ENCODE results near the gene ZBTB39. TPM values are rescaled to one million over a fixed set of nuclear protein-coding genes. Genes with fewer than 3 reads are reported as not detected.

The ZBTB39 gene
- polyA plus RNA-seq, 3 donors: 1.2 to 2.2 (median 1.7) TPM

DNA sequence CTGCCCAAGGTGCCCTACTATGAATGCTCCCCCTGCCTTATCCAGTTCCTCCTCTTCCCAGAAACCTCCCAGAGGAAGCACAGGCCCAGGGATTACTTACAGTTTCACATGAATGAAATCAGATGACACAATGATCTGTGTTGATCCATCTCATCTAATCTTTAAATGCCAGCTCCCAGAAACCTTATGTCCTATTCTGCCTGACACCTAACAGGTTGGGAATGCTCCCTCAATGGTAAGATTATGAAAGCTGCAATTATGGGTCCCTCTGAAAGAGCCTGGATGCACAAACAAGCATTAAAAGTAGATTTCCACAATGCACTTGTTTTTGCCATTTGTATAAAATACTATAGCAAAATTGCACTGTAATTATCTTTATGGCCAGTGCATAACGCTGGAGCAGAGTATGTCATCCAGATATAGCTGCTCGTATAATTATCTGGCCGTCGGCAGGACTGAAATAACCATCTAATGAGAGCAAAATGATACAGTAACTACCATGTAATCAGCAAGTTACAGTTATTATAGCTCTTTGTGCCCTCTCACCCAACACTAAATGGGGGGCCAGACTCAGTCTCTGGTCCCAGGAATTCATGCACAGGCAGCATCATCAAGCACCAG lies 4.4 kb upstream of the ZBTB39 start:
- WGBS, 3 donors: 84 to 93% (median 89%) methylated on average over 4 of the region's 4 CpGs
- H3K27ac ChIP-seq (ENCODE audit: low read depth, low read length): no peak overlapping the region

DNA sequence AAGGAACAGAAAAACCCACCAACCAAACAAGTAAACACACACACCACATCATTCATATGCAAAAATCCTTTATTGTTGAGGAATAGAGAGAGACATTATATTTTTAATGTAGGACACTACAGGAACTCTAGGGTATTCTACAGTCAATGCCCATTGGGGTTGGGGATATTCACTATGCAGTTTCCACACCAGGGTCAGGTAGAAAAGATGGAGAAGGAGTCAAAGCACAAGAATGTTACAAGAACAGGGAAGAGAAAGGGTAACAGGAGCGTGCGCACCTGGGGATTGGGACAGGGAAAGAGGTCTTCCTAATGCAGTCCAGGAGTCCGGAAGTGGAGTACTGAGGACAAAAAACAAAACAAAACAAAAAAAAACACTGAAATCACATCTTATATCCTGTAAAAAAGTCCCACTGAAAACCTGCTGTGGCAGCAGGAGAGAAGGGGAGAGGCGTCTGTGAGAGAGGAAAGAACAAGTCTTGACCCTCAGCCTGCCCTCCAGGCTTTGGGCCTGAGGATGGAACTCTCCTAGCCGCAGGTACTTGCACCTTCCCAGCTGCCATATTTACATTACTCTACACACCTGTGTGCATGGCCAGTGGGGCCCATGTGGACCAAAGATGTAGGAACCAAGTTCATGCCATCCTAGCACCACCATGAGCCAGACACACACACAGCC lies 3.7 kb upstream of the ZBTB39 start:
- no peak overlapping the region for H3K27ac ChIP-seq (ENCODE audit: low read depth, low read length)
- WGBS, 3 donors: 84 to 95% (median 93%) methylated on average over 5 of the region's 5 CpGs

DNA sequence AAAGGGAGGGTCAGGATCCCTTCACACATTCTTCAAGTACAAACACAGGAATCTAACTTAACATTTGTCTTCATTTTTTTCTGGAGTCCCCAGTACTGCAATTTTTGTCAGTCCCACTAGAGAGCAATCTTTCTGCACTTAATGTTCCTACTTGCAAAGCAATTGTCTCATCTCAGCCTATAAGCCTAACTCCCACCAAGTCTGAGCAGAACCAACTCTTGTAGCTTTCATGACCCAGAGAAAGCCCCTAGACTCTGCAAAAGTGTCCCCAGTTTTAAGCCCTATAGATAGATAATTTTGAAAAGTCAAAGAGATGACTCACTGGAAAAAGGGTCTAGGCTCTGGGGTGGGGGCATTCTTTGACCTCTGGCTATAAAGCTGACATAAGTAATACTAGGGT lies 1.8 kb upstream of the ZBTB39 start:
- H3K27ac ChIP-seq (ENCODE audit: low read depth, low read length): no peak overlapping the region

DNA sequence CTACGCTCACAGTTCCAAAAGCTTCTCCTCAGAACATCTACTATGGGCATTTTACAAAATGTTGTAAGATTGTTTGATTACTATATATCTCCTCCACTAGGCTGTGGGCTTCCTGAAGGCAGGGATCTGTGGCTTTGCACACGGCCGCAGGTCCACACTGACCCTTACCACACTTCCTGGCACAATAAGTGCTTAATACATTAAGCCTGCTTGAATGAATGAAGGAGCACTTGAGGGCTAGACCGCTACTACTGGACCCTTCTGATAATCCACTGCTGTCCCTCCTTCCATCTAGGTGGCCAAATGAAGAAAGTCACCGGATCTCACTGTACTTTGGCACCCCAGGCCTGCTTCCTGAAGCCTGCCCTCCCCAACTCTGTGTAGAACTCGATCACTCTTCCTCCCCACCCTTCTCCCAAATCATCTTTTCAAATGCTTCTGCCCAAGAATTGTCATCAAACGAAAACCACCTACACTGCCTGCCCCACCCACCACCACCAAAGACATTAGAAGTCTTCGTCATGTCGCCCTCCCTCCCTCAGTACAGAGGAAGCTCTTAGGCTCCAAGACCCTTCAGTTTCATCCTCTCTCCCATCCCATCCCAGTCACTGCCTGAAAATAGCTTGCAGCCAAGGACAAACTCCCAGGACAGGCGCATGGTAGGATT lies 596 bp upstream of the ZBTB39 start:
- no peak overlapping the region for H3K27ac ChIP-seq (ENCODE audit: low read depth, low read length)
- 48 to 63% (median 51%) methylated on average over 10 of the region's 10 CpGs for WGBS, 3 donors

DNA sequence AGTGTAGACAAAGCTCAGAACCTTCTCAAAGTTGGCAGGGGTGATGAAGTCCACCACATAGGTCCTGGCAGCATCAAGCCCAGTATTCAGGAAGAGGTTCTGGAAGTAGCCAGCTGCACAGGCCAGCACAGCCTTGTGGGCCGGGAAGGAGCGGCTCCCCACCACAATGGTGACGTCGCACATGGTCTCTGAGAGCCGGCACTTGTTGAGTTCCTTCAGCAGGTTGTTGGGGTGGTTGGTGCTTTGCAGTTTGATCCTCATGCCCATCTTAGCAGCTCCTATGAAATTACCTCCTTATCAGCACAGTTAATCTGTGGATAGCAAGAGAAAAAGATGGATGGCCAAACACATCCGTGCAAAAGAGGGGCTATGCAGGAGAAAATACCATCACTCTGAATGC lies 1.7 kb downstream of the ZBTB39 start:
- H3K27ac ChIP-seq (ENCODE audit: low read depth, low read length): no peak overlapping the region
- 83 to 88% (median 84%) methylated on average over 6 of the region's 6 CpGs for WGBS, 3 donors

DNA sequence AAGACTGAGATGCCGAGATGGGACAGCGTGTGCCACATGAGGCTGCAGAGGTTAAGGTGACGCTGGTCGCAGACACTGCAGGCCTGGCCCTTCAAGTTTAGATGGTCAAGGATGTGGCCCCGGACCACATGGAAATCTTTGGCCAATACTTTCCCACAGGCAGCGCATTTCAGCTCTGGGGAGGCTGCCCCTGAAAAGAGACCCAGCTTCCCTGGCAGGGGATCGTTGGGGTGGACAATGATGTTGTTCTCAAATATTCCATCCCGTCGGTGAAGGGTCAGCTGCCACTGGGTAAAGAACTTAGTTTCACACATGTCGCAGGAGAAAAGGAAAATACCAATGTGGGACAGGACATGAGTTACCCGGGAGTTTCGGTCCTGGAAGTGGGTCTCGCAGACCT lies 3.0 kb downstream of the ZBTB39 start:
- no peak overlapping the region for H3K27ac ChIP-seq (ENCODE audit: low read depth, low read length)
- 92 to 94% (median 94%) methylated on average over 13 of the region's 13 CpGs for WGBS, 3 donors

DNA sequence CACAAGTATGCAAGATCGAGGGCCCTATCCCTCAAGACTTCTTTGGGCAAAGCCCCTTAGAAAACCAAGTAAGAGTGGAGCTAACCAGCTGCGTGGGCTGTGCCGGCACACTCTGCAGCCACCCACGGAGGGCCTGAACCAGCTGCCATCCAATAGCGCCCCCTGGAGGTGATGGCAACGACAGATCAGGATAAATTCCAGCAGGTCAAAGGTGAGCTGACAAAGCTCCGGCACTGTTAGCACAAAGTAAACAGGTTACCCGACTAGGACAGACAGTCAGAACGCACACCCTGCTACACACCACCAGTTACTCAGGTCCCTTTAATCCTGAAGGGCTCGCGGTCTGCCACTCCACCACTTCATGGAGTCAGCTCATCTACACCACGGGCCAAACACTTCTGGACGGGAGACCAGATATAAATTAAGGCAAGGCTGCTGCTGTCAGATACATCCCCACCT lies 4.9 kb downstream of the ZBTB39 start:
- H3K27ac ChIP-seq (ENCODE audit: low read depth, low read length): no peak overlapping the region
- 30 to 38% (median 33%) methylated on average over 13 of the region's 13 CpGs for WGBS, 3 donors

DNA sequence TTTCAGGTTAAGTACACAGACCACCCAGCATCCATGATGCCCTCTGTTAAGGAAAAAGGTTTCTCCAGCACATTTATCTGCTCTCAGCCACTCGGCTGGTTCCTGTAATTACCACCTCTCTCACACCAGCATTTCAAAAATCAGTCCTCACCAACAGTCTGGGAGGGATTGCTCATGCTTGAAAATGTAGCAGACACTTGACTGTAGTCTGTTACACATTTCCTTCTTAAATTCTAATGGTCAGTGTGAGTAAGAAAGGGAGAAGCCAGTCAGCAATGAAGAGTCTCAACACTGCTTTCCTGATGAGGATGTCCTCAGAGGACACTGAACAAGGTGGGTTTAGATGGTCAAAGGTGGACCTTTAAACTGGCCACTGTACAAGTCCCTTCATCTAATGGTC lies 6.0 kb downstream of the ZBTB39 start:
- no peak overlapping the region for H3K27ac ChIP-seq (ENCODE audit: low read depth, low read length)
- 53 to 95% (median 76%) methylated on average over 1 of the region's 1 CpG for WGBS, 3 donors

DNA sequence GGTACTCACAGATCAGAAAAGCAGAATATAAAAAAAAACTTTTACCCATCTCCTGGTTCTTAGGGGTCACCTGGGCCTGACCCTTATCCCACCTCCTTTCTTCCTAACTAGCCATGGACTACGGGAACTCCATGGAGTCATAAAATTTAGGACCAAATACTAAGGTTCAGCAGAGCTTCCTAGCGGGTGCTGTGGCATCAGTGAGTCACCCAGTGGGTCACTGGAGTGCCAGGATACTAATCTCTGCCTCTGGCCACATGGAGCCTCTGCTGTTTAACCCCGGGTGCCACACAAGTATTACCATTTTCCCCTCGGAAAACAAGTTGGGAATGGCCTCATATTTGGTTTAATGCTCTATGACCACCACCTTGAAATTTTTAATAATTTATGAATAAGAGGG lies 6.9 kb downstream of the ZBTB39 start:
- WGBS, 3 donors: 86 to 89% (median 89%) methylated on average over 4 of the region's 4 CpGs
- H3K27ac ChIP-seq (ENCODE audit: low read depth, low read length): no peak overlapping the region

DNA sequence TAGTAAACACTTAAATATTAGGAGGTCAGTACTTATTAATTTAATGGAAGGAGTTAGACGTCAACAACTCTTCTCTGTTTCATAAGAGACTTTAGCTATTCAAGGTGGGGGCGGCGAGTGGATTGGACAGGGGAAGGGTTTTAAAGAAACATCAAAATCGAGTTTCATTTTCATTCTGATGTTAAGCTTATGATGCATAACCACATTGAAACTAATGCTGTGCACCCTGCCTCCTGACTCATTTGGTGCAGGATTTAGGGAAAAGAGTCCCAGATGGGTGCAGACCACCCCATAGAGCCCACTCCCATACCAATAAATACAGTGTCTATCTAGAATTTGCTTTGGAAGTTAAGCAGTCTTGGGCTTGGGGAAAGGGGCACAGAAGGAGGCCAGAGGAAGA lies 7.4 kb downstream of the ZBTB39 start:
- 69 to 78% (median 69%) methylated on average over 4 of the region's 4 CpGs for WGBS, 3 donors
- no peak overlapping the region for H3K27ac ChIP-seq (ENCODE audit: low read depth, low read length)

DNA sequence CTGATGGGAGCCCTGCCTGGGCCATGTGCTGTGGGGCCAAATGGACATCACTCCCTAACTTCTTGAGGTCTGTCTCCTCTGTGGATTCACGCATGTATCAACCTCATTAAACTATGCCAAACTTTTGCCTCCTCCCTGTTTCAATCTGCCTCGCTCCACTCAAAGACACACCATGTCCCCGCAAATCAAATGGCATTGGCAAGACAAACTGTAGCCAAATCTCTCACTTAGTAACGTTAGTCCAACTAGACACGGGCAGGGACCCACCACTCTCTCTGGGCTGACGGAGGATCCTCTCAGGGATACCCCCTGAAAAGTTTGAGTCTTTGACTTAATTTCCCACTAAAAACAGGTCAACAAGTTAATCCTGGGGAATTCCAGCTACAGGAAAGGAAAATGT lies 8.0 kb downstream of the ZBTB39 start:
- no peak overlapping the region for H3K27ac ChIP-seq (ENCODE audit: low read depth, low read length)
- 88 to 94% (median 89%) methylated on average over 6 of the region's 6 CpGs for WGBS, 3 donors

DNA sequence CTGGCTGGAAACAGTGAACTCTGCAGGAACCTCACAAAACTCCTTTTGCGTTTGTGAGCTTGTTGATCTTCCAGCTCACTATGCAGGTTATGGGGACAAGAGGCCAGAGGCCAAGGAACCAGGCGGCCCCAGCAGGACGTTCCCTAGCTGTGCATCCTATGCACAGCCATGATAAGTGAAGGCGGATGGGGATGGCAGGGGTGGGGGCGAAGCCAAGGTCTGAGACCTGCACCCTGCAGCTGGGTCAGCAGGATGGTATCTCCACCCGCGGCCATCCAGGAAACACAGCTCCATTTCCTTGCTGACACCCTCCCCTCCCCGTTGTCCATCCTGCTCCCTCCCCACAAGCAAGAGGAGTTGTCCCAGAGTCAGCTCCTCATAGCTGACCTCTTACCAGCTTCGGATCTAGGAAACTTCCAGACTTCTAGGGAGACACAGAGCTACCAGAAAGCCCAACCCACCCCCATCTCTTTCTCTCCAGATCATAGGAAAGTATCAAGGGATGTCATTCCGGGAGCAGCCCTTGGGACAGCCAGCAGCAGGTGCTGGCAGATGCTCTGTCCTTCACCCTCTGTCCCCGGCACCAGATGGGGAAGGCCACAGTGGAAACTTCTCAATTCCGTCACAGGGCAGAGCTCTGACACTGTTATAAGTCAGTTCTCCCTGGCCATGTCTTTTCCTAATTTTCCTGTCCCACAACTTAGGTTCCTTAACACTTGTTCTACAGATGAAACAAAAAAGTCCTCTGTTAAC lies 9.4 kb downstream of the ZBTB39 start:
- no peak overlapping the region for H3K27ac ChIP-seq (ENCODE audit: low read depth, low read length)
- 65 to 71% (median 69%) methylated on average over 12 of the region's 12 CpGs for WGBS, 3 donors

DNA sequence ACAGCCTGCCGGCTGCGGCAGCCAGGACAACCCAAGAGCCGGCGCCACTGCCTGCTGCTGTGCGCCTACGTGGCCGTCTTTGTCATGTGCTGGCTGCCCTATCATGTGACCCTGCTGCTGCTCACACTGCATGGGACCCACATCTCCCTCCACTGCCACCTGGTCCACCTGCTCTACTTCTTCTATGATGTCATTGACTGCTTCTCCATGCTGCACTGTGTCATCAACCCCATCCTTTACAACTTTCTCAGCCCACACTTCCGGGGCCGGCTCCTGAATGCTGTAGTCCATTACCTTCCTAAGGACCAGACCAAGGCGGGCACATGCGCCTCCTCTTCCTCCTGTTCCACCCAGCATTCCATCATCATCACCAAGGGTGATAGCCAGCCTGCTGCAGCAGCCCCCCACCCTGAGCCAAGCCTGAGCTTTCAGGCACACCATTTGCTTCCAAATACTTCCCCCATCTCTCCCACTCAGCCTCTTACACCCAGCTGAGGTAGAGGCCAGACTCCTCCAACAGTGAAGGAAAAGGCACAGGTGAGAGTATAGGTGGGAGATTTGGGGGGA lies 10.3 kb downstream of the ZBTB39 start:
- no peak overlapping the region for H3K27ac ChIP-seq (ENCODE audit: low read depth, low read length)
- whole genome bisulfite sequencing, 3 donors: 92 to 98% (median 93%) methylated on average over 7 to 11 of the region's 11 CpGs

DNA sequence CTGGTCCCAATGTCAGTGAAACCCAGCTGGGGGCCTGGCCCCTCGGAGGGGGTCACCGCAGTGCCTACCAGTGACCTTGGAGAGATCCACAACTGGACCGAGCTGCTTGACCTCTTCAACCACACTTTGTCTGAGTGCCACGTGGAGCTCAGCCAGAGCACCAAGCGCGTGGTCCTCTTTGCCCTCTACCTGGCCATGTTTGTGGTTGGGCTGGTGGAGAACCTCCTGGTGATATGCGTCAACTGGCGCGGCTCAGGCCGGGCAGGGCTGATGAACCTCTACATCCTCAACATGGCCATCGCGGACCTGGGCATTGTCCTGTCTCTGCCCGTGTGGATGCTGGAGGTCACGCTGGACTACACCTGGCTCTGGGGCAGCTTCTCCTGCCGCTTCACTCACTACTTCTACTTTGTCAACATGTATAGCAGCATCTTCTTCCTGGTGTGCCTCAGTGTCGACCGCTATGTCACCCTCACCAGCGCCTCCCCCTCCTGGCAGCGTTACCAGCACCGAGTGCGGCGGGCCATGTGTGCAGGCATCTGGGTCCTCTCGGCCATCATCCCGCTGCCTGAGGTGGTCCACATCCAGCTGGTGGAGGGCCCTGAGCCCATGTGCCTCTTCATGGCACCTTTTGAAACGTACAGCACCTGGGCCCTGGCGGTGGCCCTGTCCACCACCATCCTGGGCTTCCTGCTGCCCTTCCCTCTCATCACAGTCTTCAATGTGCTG lies 11.0 kb downstream of the ZBTB39 start:
- no peak overlapping the region for H3K27ac ChIP-seq (ENCODE audit: low read depth, low read length)
- 88 to 95% (median 90%) methylated on average over 26 of the region's 26 CpGs for WGBS, 3 donors

DNA sequence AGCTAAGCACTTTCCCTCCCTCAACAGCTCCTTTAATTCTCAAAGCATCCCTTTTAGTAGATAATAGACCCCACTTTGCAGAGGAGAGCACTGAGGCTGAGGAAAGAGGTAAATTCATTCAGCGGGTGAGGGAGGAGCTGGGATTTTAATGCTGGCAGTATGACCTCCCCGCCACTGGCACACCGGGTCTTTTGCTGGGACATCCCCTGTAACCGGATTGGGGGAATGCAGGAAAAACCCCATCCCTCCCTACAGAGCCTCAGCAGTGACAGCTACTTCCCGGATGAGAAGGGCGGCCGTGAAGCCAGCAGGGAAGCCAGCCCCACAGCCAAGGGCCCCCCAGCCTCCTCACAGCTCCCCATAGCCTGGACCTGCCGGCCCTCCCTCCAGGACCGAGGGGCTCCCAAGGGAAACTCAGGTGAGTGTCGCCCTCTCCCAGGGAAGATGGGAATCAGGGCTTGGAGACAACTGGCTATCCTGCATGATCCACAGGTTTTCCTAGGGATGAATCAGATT lies 12.1 kb downstream of the ZBTB39 start:
- H3K27ac ChIP-seq (ENCODE audit: low read depth, low read length): no peak overlapping the region
- 65 to 80% (median 75%) methylated on average over 10 of the region's 10 CpGs for WGBS, 3 donors

DNA sequence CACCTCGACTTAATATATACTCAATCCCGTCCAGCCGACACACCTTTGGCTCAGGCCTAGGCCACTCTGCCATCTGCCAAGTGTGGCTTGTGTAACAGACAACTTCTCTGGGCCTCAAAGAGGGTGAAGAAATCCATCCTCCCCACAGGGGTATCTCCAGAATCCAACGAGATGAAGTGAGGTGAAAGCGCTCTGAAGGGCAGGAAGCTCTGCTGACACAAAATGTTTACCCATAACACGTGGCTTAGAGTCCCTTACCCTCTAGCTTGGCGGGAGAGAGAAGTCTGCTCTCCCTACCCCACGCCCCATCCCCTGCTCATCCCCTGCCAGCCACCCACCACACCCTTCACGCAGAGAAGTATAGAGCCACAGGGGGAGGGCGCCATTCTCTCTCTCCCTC lies 13.0 kb downstream of the ZBTB39 start:
- WGBS, 3 donors: 58 to 71% (median 64%) methylated on average over 10 of the region's 10 CpGs
- H3K27ac ChIP-seq (ENCODE audit: low read depth, low read length): no peak overlapping the region

DNA sequence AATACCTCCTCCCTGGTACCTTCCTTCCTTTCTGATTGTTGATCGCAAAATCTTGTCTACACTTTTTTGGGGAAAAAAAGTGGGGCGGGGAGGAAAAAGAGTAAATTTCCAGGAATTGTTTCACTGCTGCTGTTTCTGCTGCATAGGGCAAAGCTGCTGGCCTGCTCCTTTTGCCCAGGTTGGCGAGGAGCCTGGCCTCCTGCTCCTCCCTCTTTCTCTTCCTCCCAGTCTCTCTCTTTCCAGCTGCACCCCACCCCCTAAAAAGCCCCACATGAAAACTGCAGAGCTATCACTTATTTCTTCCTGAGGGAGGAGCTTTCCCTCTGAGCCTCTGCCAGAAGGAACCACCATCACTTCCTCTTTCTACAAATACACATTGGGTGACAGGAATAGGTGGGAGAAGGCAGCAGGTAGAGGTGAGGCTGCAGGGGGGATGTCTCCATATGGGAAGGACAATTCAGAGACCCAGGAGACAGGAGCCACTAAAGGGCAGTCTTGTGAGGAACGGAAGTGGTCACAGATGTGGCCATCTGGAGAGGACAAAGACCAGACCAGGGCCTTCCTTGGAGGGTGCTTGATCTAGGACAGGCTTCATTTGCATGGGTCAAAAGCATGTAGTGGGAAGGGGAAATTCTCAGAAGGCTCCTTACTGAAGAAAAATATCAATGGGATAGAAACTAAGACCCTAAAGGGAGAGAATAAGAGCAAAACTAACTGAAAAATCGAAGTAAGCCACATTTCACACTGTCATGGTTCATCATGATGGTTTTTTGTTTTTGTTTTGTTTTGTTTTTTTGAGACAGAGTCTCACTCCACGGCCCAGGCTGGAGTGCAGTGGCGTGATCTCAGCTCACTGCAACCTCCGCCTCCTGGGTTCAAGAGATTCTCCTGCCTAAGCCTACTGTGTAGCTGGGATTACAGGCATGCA lies 14.8 kb downstream of the ZBTB39 start:
- 51 to 76% (median 56%) methylated on average over 8 of the region's 8 CpGs for WGBS, 3 donors
- H3K27ac ChIP-seq (ENCODE audit: low read depth, low read length): no peak overlapping the region
